GM12878 (cell line): ENCODE data around the gene GNA14. TPM values are rescaled to one million over a fixed set of nuclear protein-coding genes. Genes with fewer than 3 reads are reported as not detected.

ENCODE experiments used
- ATAC-seq: fragments of 200-7000 bp; cut with Tn5 transposase; 3 replicates; pipeline ENCODE4 v1.9.1; 2020; ENCODE audit warnings: mild to moderate bottlenecking, moderate library complexity
- BruUV-seq: library from RNA; stranded (reverse); fragments of 400-500 nt; replicated peaks from 2 replicates; lab custom pipeline; 2021; lab: Mats Ljungman, UMichigan
- CTCF ChIA-PET: fragments of 300-600 bp; sonication (Branson Sonifier 250); formaldehyde crosslinking; extraction: SDS; loops from one replicate; lab custom pipeline; 2021; ENCODE audit warnings: inconsistent platforms; lab: Yijun Ruan, JAX
- POLR2A ChIA-PET: fragments of 350-600 bp; formaldehyde crosslinking; extraction: SDS; loops from one replicate; lab custom pipeline; 2021; ENCODE audit warnings: inconsistent platforms; lab: Charles Lee
- RAD21 ChIA-PET: fragments of 300-600 bp; sonication (Branson Sonifier 250); formaldehyde crosslinking; loops from one replicate; lab custom pipeline; 2023; ENCODE audit warnings: antibody characterized with exemption; ENCODE audit not compliant: unreplicated experiment; lab: Charles Lee
- SMC1A ChIA-PET: fragments of 300-600 bp; sonication (Branson Sonifier 250); formaldehyde crosslinking; loops from one replicate; lab custom pipeline; 2023; ENCODE audit not compliant: unreplicated experiment, uncharacterized antibody; lab: Charles Lee
- DNase-seq: peaks from one replicate; pipeline ENCODE4 v3.0.0-alpha.2; 2011; ENCODE audit warnings: low read depth, low spot score
- FAIRE-seq: peaks from 3 replicates; lab custom pipeline; 2011; peaks lifted over from hg19 to GRCh38; lab: Jason Lieb, UNC
- H2AFZ ChIP-seq: 2 replicates; pipeline ENCODE4 v1.6.0; 2011; ENCODE audit warnings: low read depth, low read length, control low read depth; ENCODE audit not compliant: control insufficient read depth
- H3K27ac ChIP-seq: 2 replicates; pipeline ENCODE4 v1.5.1; 2011; ENCODE audit warnings: control low read depth; ENCODE audit not compliant: control insufficient read depth, insufficient read depth
- H3K27me3 ChIP-seq, 2 experiments: replicated peaks in 1 of 2; 2 replicates each; pipeline versions ENCODE4 v1.6.0 to v1.6.1; 2011; ENCODE audit warnings: low read length in 1 of 2; ENCODE audit not compliant: control insufficient read depth in 2 of 2, insufficient read depth in 2 of 2
- H3K36me3 ChIP-seq, 2 experiments: 2 replicates each; pipeline ENCODE4 v1.5.1; 2011; ENCODE audit warnings: low read length in 1 of 2; ENCODE audit not compliant: control insufficient read depth in 2 of 2, insufficient read depth in 2 of 2
- H3K4me1 ChIP-seq: 2 replicates; pipeline ENCODE4 v1.6.1; 2011; ENCODE audit warnings: mild to moderate bottlenecking, low read length, moderate library complexity, mixed read lengths; ENCODE audit not compliant: control insufficient read depth, insufficient read depth
- H3K4me2 ChIP-seq: 2 replicates; pipeline ENCODE4 v1.6.0; 2011; ENCODE audit warnings: control low read depth; ENCODE audit not compliant: control insufficient read depth, insufficient read depth
- H3K4me3 ChIP-seq: fragments of 200-600 bp; sonication (generic); 2 replicates; pipeline ENCODE4 v1.5.1; 2016
- H3K79me2 ChIP-seq: 2 replicates; pipeline ENCODE4 v1.6.0; 2011; ENCODE audit warnings: low read length; ENCODE audit not compliant: control insufficient read depth, insufficient read depth
- H3K9ac ChIP-seq: 2 replicates; pipeline ENCODE4 v1.8.0; 2011; ENCODE audit warnings: low read length, control low read depth, mixed read lengths; ENCODE audit not compliant: control insufficient read depth, insufficient read depth
- H3K9me3 ChIP-seq: replicated peaks from 3 replicates; pipeline ENCODE4 v1.5.1; 2011; ENCODE audit warnings: mild to moderate bottlenecking, low read length; ENCODE audit not compliant: control insufficient read depth, insufficient read depth
- H4K20me1 ChIP-seq: 2 replicates; pipeline ENCODE4 v1.6.0; 2011; ENCODE audit not compliant: control insufficient read depth, insufficient read depth
- MYC ChIP-seq: IDR thresholded peaks from 2 replicates; pipeline ENCODE4 v1.6.1; 2011; ENCODE audit warnings: mild to moderate bottlenecking, low read length, moderate library complexity, inconsistent platforms; ENCODE audit not compliant: insufficient read depth, insufficient replicate concordance, insufficient read length, severe bottlenecking
- RELB ChIP-seq: fragments of 450-650 bp; IDR thresholded peaks from 2 replicates; pipeline ENCODE4 v1.6.1; 2017; ENCODE audit warnings: low read depth, mild to moderate bottlenecking, moderate library complexity
- SKIL ChIP-seq: fragments of 450-650 bp; IDR thresholded peaks from 2 replicates; pipeline ENCODE4 v1.6.1; 2017; ENCODE audit warnings: mild to moderate bottlenecking, low read depth, inconsistent platforms; ENCODE audit not compliant: poor library complexity, severe bottlenecking
- STAT3 ChIP-seq: IDR thresholded peaks from 2 replicates; pipeline ENCODE4 v1.6.1; 2011; ENCODE audit warnings: low read depth, low read length, improper control_type of control experiment
- TAF1 ChIP-seq: IDR thresholded peaks from 2 replicates; pipeline ENCODE4 v1.6.1; 2011; ENCODE audit warnings: mild to moderate bottlenecking, low read depth, low read length, borderline replicate concordance
- ZNF592 ChIP-seq: fragments of 450-650 bp; IDR thresholded peaks from 2 replicates; pipeline ENCODE4 v1.6.1; 2017; ENCODE audit warnings: mild to moderate bottlenecking, moderate library complexity
- ZSCAN29 ChIP-seq: fragments of 450-650 bp; IDR thresholded peaks from 2 replicates; pipeline ENCODE4 v1.6.1; 2017; ENCODE audit warnings: mild to moderate bottlenecking, moderate library complexity
- WGBS: methylation state at CpG from one replicate; pipeline ENCODE4 v1.1.6; 2016; ENCODE audit warnings: low lambda C conversion rate; ENCODE audit not compliant: insufficient replicate concordance, insufficient coverage; ENCODE audit errors: missing lambda C conversion rate; 5-methylcytosine and 5-hydroxymethylcytosine counted together
- in situ Hi-C: fragments of 300-500 bp; cut with MboI; formaldehyde crosslinking; loops from 9 replicates; pipeline ENCODE4 v1.14.3; 2018; ENCODE audit warnings: mixed read lengths
- intact Hi-C: fragments of 100-400 bp; cut with micrococcal nuclease; formaldehyde crosslinking; loops from one replicate; pipeline ENCODE4 v1.14.2; 2022; ENCODE audit not compliant: unreplicated experiment
- polyA plus RNA-seq, 11 experiments: library from polyadenylated mRNA; depleted of rRNA in 4 of 11; unstranded in 6 of 11; stranded (reverse) in 5 of 11; fragments of >200 nt; fragmentation: Nextera tagmentation in 4 of 11; fragmentation: Illumina TruSeq in 1 of 11; extraction: Ambion mirVana in 4 of 11; extraction: Trizol in 1 of 11; gene quantifications; 1 replicate in 1 of 11; 2 replicates in 10 of 11; pipeline versions ENCODE4 v1.2.1 to v1.2.3, GENCODE V29; 2011 to 2016; ENCODE audit warnings: inconsistent platforms in 2 of 11, missing spikeins in 2 of 11, low read depth in 1 of 11
- total RNA-seq, 4 experiments: library from RNA; depleted of rRNA in 3 of 4; stranded (reverse); fragments of >200 nt in 3 of 4; fragmentation: Illumina TruSeq in 1 of 4; extraction: Trizol in 1 of 4; gene quantifications; 2 replicates each; pipeline versions ENCODE4 v1.2.1 to v1.2.3, GENCODE V29; 2013 to 2021

Gene GNA14
- total and polyA plus RNA-seq, 10 of the 15 experiments (the other 5 are each of a cell fraction or from before 2014, with no cell fraction given): 0.17 TPM; not detected in 9

GRCh38 chr9:77616191-77616590 is 31.9 kb downstream of the GNA14 start:
- Histone ChIP-seq H3K27me3 (no peaks in the 10 kb centered on the region), H3K4me2 (no peak overlapping the region), H2AFZ (no peak overlapping the region), H3K9ac (no peak overlapping the region), H4K20me1 (no peaks in the 10 kb centered on the region), H3K9me3 (no peaks in the 10 kb centered on the region), H3K4me3 (no peak overlapping the region), H3K27ac (no peak overlapping the region), H3K4me1 (no peaks in the 10 kb centered on the region), H3K36me3 (no peaks in the 10 kb centered on the region), H3K79me2 (no peaks in the 10 kb centered on the region)
- TF ChIP-seq STAT3 (no peak), ZSCAN29 (no peak), SKIL (no peak), ZNF592 (no peak), TAF1 (no peak), RELB (no peak), MYC (no peak)
- POLR2A ChIA-PET: no interaction called here
- CTCF ChIA-PET: no interaction called here
- intact Hi-C loops: no loop called here
- in situ Hi-C loops: no loop called here
- RAD21 ChIA-PET: no interaction called here
- no peak for FAIRE-seq
- no TSS peak for BruUV-seq
- 1% methylated on average over 4 of the region's 4 CpGs for WGBS
- ATAC-seq: no peak
- SMC1A ChIA-PET: interaction anchor here (0.6 kb wide), 1 partner anchor 202 kb away, joined by 3 read pairs; no protein-coding TSS in a partner anchor
- no peak for DNase-seq
